Keratinocyte (primary cell): Measurements from ENCODE around the gene ABCB11. TPM values are rescaled to one million over a fixed set of nuclear protein-coding genes. Genes with fewer than 3 reads are reported as not detected.

Experiments
- DNase-seq: peaks from one replicate; pipeline ENCODE4 v3.0.0-alpha.2; 2011; ENCODE audit warnings: low read depth, missing footprints, low spot score
- FAIRE-seq: peaks from 2 replicates; lab custom pipeline; 2011; peaks lifted over from hg19 to GRCh38; lab: Jason Lieb, UNC
- H2AFZ ChIP-seq: 2 replicates; pipeline ENCODE4 v1.6.0; 2012; ENCODE audit warnings: low read length, control low read depth, inconsistent platforms; ENCODE audit not compliant: control insufficient read depth
- H3K27ac ChIP-seq: 2 replicates; pipeline ENCODE4 v1.5.1; 2011; ENCODE audit warnings: low read length; ENCODE audit not compliant: control insufficient read depth, insufficient read depth
- H3K27me3 ChIP-seq: 3 replicates; pipeline ENCODE4 v1.6.0; 2011; ENCODE audit warnings: low read length; ENCODE audit not compliant: control insufficient read depth, insufficient read depth; ENCODE audit errors: extremely low read depth
- H3K36me3 ChIP-seq, 2 experiments: 2 replicates in 1 of 2; 3 replicates in 1 of 2; pipeline ENCODE4 v1.5.1; 2011; ENCODE audit warnings: low read length in 2 of 2, mild to moderate bottlenecking in 1 of 2; ENCODE audit not compliant: control insufficient read depth in 2 of 2, insufficient read depth in 2 of 2; ENCODE audit errors: extremely low read depth in 1 of 2
- H3K4me1 ChIP-seq: 3 replicates; pipeline ENCODE4 v1.5.1; 2011; ENCODE audit warnings: low read length; ENCODE audit not compliant: control insufficient read depth, insufficient read depth; ENCODE audit errors: extremely low read depth
- H3K4me2 ChIP-seq: 3 replicates; pipeline ENCODE4 v1.6.0; 2011; ENCODE audit warnings: low read depth, low read length; ENCODE audit not compliant: control insufficient read depth, insufficient read depth; ENCODE audit errors: extremely low read depth
- H3K4me3 ChIP-seq, 3 experiments: fragments of 200-600 bp in 1 of 3; sonication (generic) in 1 of 3; 2 replicates in 2 of 3; 3 replicates in 1 of 3; pipeline ENCODE4 v1.5.1; 2011 to 2016; ENCODE audit warnings: low read length in 3 of 3, mild to moderate bottlenecking in 3 of 3, control low read depth in 2 of 3, inconsistent platforms in 1 of 3, low read depth in 1 of 3, mixed read lengths in 1 of 3, mixed run types in 1 of 3, moderate library complexity in 1 of 3; ENCODE audit not compliant: control insufficient read depth in 2 of 3, insufficient read depth in 2 of 3; ENCODE audit errors: extremely low read depth in 1 of 3
- H3K79me2 ChIP-seq: 2 replicates; pipeline ENCODE4 v1.6.0; 2012; ENCODE audit warnings: low read length; ENCODE audit not compliant: control insufficient read depth, insufficient read depth
- H3K9ac ChIP-seq: 3 replicates; pipeline ENCODE4 v1.6.0; 2011; ENCODE audit warnings: low read length; ENCODE audit not compliant: control insufficient read depth, insufficient read depth; ENCODE audit errors: extremely low read depth
- H3K9me1 ChIP-seq: 3 replicates; pipeline ENCODE4 v1.6.0; 2011; ENCODE audit warnings: low read length; ENCODE audit not compliant: control insufficient read depth, insufficient read depth; ENCODE audit errors: extremely low read depth
- H3K9me3 ChIP-seq: 2 replicates; pipeline ENCODE4 v1.5.1; 2012; ENCODE audit warnings: low read depth, low read length; ENCODE audit not compliant: control insufficient read depth
- H4K20me1 ChIP-seq: 3 replicates; pipeline ENCODE4 v1.6.0; 2011; ENCODE audit warnings: low read length; ENCODE audit not compliant: control insufficient read depth, insufficient read depth; ENCODE audit errors: extremely low read depth
- EZH2 ChIP-seq: IDR thresholded peaks from one replicate; pipeline ENCODE4 v1.6.1; 2012; ENCODE audit warnings: inconsistent platforms, mild to moderate bottlenecking, low read length, moderate library complexity
- dilution Hi-C: fragments of 300-500 bp; cut with MboI; formaldehyde crosslinking; loops from one replicate; pipeline ENCODE4 v1.7.0; 2020; ENCODE audit warnings: low sequenced_read_pairs; ENCODE audit not compliant: extremely low pct_ligation_motif_present
- polyA plus RNA-seq, 5 experiments: library from polyadenylated mRNA; depleted of rRNA in 3 of 5; stranded (reverse) in 3 of 5; stranded (forward) in 1 of 5; unstranded in 1 of 5; fragments of >200 nt; gene quantifications; 1 replicate in 1 of 5; 2 replicates in 3 of 5; 3 replicates in 1 of 5; pipeline versions ENCODE4 v1.2.1 to v1.2.3, GENCODE V29; 2011 to 2012; ENCODE audit warnings: missing spikeins in 2 of 5, low read depth in 1 of 5, low replicate concordance in 1 of 5
- TF ChIP-seq, protein P1 (sequence below), 3 experiments: IDR thresholded peaks in 1 of 3; conservative IDR thresholded peaks in 1 of 3; optimal IDR thresholded peaks in 1 of 3; 2 replicates in 2 of 3; 3 replicates in 1 of 3; pipeline versions ENCODE3 to v1.5.1; 2011; ENCODE audit warnings: low read length in 3 of 3, mild to moderate bottlenecking in 3 of 3, moderate library complexity in 2 of 3, control low read depth in 1 of 3, inconsistent platforms in 1 of 3; ENCODE audit not compliant: insufficient read depth in 2 of 3; ENCODE audit errors: extremely low read depth in 1 of 3

Gene ABCB11
- polyA plus RNA-seq, 1 donor (not counting 4 experiments of a cell fraction or from before 2014, with no cell fraction given), result 0.03 TPM

DNA sequence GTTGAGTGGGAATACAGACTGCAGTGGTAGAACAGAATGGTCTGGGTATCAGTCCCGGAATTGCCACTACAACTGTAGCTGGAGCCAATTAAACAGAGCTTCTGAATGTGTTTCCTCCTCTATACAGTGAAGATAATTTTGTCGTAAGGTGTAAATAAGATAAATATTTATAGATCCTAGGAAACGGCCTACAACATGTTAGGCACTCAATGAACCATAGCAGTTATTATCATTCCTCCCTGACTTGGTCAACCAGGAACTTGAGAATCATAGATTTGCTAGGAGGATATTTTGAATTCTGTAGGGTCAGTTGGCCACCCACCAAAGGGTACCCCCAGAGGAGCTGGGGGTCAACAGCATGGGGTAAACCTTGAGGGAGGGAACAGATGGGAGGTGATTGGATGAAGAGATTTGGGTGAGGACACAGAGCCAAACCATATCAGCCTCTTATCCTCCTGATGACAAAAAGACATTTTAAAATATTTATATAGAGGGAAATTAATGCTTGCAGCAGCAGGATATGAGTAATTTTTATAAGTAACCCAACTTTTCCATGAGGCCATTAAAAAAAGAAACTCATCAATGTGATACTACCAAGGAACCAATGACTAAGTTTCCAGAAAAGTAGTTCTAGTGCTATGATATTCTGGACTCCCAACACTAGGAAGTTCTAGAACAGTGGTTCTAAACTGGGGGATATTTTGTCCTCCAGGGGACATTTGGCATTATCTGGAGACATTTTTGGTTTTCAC is 42.3 kb upstream of the ABCB11 start:
- no peak for TF ChIP-seq EZH2
- TF ChIP-seq, protein P1, sequence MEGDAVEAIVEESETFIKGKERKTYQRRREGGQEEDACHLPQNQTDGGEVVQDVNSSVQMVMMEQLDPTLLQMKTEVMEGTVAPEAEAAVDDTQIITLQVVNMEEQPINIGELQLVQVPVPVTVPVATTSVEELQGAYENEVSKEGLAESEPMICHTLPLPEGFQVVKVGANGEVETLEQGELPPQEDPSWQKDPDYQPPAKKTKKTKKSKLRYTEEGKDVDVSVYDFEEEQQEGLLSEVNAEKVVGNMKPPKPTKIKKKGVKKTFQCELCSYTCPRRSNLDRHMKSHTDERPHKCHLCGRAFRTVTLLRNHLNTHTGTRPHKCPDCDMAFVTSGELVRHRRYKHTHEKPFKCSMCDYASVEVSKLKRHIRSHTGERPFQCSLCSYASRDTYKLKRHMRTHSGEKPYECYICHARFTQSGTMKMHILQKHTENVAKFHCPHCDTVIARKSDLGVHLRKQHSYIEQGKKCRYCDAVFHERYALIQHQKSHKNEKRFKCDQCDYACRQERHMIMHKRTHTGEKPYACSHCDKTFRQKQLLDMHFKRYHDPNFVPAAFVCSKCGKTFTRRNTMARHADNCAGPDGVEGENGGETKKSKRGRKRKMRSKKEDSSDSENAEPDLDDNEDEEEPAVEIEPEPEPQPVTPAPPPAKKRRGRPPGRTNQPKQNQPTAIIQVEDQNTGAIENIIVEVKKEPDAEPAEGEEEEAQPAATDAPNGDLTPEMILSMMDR (optimal IDR thresholded peaks at IDR 0.05 in 1 of 3, IDR thresholded peaks at IDR 0.05 in 1 of 3, conservative IDR thresholded peaks at IDR 0.05 in 1 of 3; ENCODE audit: extremely low read depth in 1 of 3, insufficient read depth in 2 of 3, low read length in 3 of 3), result no peak
- Histone ChIP-seq H3K9ac (no peak overlapping the region), H3K27ac (no peak overlapping the region), H3K79me2 (no peaks in the 10 kb centered on the region), H3K36me3 (no peaks in the 10 kb centered on the region), H2AFZ (no peak overlapping the region), H3K9me1 (no peaks in the 10 kb centered on the region), H3K4me1 (peaks cover 30% of the 10 kb centered on the region), H3K4me2 (no peak overlapping the region), H3K9me3 (no peaks in the 10 kb centered on the region), H3K27me3 (no peaks in the 10 kb centered on the region), H3K4me3 (no peak overlapping the region), H4K20me1 (no peaks in the 10 kb centered on the region)
- dilution Hi-C loops, result no loop called here
- no peak for DNase-seq
- no peak for FAIRE-seq

- H3K9me1 ChIP-seq, result no peaks in the 10 kb centered on the region
- H3K27me3 ChIP-seq, result no peaks in the 10 kb centered on the region
- DNase-seq (no peak), FAIRE-seq (no peak)
- no peak overlapping the region for H3K4me3 ChIP-seq
- H3K4me1 ChIP-seq, result peaks cover 30% of the 10 kb centered on the region
- H2AFZ ChIP-seq, result no peak overlapping the region
- no peak overlapping the region for H3K4me2 ChIP-seq
- dilution Hi-C loops, result no loop called here
- H3K79me2 ChIP-seq, result no peaks in the 10 kb centered on the region
- no peaks in the 10 kb centered on the region for H3K36me3 ChIP-seq
- no peaks in the 10 kb centered on the region for H4K20me1 ChIP-seq
- no peak for TF ChIP-seq EZH2
- TF ChIP-seq, protein P1 (optimal IDR thresholded peaks at IDR 0.05 in 1 of 3, IDR thresholded peaks at IDR 0.05 in 1 of 3, conservative IDR thresholded peaks at IDR 0.05 in 1 of 3; ENCODE audit: extremely low read depth in 1 of 3, insufficient read depth in 2 of 3, low read length in 3 of 3), result no peak
- H3K9me3 ChIP-seq, result no peaks in the 10 kb centered on the region
- no peak overlapping the region for H3K27ac ChIP-seq
- no peak overlapping the region for H3K9ac ChIP-seq
Measured at GRCh38 chr2:169072163-169072925, 41.2 kb upstream of the ABCB11 start.
